Cortex of kidney (tissue), 1 donor: ENCODE results near the gene KIF9.
"Not testable (repeated sequence)": the region's sequence is repeated elsewhere in the genome, so short reads cannot be mapped to it uniquely, and the experiment has no call there.

Source experiments
- DNase-seq: peaks from one replicate; lab custom pipeline; 2025; lab: John Stamatoyannopoulos, UW

The KIF9 gene

DNA sequence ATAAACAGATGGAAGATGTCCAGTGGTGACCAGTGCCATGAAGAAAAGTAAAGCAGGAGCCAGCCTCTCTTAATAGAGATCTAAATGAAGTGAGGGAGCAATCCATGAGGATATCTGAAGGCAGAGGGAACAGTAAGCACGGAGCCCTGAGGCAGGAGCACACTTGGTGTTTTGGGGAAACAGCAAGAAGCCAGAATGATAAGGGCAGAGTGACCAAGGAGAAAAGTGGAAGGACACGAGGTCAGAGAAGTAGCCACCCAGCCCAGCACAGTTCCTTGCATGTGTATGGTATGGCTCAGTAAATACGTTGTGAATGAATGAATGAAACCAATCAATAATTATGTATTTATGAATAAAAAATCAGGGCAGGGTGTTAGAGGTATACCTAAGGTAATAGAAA, 11.8 kb upstream of the KIF9 start:
- DNase-seq = no peak

DNA sequence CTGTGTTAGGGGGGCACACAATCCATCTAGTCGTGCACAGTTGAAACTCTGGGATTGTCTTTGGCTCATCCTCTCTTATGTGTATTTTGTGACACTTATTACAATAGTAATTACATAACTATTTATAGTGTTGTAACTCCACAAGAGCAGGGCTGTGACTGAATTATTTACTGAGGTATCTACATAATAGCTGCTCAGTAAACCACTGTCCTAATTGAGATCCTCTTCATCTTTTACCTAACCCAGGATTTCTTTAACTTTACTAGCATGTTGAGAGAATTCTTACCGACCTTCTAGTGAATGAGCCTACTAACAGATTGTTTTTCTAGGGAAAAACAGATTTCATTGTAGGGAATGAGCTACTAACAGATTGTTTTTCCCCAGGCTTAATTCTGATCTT, 11.2 kb upstream of the KIF9 start:
- DNase-seq = no peak

DNA sequence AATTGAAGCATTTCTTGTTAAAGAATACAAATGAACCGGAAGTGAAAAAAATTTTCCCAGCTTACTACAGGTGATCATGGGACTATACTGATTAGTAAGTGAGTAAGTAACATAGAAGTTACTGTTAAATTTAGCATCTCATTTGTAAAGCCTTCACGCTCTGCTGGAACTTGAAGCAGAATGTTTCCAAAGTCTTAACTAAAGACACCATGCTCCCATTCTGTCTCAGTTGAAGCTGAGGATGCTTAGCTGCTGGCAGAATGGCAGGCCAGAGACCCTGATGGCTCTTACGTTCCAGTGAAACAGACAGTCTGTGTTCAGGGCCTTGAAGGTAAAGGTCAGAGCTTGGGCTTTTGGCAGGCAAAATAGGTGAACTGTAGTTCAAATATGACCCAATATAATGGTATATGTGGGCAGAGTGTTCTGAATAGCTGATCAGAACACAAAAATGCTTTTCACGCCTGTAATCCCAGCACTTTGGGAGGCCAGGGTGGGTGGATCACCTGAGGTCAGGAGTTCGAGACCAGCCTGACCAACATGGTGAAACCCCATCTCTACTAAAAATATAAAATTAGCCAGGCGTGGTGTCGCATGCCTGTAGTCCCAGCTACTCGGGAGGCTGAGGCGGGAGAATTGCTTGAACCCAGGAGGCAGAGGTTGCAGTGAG, 9.3 kb upstream of the KIF9 start:
- DNase-seq = not testable (repeated sequence)

DNA sequence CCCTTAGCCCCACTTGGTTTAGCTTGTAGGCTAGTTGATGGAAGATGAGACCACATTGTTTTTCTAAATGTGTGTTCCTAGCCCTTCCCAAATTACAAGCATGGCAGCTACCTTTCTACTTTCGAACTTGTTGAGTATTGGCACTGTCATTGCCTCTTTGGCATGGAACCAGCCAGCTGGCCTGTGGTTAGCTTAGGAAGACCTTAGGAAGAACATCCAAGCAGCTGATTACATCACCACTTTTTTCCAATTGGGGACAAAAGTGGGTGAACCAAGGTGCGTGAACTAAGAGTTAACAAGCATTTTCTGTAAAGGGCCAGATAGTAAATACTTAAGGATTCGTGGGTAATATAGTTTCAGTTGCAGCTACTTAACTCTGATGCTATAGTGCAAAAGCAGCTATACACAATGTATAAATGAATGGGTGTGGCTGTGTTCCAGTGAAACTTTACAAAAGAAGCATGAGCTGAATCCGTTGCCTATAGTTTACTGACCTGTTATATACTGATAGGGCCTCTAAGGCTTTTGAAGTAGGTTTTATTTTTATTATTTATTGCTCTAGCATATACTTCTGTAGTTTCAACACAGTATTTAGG, 8.7 kb upstream of the KIF9 start:
- DNase-seq = no peak

DNA sequence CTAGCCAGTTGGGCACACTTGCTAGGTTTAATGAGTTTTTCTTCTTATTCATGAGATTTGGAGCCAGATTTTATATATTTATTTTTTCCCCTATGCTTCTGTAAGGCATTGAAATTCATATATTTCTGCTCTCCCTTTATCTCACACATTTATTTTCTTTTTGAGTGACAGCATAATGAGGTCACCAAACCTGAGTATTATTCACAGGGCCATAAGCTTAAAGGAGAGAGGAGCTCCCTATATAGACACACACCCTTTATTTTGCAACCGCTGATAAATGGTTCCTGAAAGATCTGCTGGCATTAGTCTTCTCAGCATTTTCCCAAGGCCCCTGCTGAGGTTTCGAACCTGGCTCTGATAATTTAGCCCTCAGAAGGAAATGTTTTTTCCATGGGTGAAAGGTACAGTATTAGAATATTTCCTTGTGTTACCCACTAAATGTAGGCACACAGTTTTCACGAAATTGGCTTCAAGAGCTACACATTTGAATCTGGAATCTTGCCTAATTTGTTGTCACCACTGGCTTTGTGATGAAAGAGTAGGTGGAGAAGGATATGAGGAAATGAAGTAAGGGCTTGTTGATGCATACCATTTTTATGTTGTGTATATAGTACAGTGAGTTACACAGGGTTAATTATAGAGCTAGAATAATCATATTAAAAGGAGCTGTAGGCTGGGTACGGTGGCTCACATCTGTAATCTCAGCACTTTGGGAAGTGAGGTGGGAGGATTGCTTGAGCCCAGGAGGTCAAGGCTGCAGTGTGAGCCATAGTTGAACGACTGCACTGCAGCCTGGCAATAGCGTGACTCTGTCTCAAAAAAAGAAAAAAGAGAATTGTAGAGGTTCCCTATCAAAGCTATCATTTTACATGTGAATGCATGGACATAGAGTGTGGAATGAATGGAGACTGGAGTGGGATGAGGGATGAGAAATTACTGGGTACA, 6.6 kb upstream of the KIF9 start:
- no peak for DNase-seq

DNA sequence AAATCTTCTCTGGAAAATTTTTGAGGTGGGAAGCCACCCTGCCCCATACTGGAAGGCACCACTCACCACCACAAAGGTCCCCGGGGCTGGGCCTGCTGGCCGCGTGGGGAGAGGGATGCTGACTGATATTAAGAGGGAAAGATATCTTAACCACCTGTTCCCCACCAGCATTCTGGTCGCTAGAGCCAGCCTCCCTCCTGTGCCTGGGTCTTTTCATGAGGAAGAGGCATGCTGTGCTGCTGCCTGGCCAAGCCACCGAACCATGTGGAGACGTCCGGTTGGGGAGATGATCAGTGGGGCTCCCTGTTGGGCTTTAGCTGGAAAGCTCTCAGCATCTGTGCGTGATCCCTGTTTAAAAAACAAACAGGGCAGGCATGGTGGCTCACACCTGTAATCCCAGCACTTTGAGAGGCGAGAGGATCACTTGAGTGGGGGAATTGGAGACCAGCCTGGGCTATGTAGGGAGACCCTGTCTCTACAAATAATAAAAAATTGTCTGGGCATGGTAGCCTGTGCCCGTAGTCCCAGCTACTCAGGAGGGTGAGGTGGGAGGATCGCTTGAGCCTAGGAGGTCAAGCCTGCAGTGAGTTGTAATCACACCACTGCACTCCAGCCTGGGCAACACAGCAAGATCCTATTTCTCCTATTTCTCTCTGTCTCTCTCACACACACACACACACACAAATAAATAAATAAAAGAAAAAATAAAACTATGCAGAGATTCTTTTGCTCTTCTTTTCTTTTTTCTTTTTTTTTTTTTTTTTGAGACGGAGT, 1.2 kb upstream of the KIF9 start:
- DNase-seq = no peak

DNA sequence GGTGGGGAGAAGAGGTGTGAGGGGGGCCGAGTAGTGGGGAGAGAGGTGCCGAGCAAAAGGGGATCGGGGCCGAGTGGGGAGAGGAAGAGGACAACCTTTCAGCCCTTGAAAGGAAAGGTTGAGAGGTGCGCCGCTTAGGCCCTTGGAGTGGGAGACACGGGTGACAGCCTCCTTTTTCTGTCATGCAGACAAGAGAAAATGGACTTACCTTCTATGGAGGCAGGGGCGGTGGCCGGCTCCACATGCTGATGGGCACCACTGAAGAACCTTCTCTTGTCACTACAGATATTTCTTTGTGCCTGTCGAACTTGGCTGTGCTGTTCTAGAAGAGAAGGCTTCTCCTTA, 566 bp upstream of the KIF9 start:
- DNase-seq = no peak

DNA sequence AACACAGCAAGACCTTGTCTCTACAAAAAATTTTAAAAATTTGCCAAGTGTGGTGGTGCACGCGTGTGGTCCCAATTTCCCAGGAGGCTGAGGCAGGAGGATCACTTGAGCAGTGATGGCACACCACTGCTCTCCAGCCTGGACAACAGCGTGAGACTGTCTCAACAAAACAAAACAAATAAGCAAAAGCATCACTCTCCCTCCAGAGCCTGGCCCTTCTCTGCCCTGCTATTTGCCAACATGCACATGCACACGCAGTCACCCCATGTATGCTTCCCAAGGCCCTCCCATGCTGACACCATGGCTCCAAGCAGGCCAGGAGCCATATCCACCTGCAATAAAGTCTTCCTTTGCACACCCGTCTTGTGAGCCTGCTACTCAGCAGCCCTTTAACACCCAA, 2.1 kb downstream of the KIF9 start:
- no peak for DNase-seq

DNA sequence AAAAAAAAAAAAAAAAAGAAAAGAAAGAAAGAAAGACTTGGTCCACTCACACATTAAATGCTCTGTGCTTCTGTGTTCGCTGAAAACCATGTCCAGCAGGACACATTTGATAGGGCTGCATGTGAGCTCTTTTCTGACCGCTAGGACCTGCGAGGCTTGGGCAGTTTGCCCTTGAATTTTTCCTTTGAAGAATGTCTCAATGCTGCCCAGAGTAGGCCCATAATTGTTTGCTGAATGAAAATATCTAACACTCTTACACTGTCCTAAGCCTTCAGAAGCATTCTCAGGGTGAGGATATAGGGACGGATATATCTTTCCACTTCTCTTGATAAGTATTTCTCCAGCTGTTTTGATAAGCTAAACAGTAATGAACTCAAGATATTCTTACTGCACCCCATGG, 6.0 kb downstream of the KIF9 start:
- DNase-seq = no peak

DNA sequence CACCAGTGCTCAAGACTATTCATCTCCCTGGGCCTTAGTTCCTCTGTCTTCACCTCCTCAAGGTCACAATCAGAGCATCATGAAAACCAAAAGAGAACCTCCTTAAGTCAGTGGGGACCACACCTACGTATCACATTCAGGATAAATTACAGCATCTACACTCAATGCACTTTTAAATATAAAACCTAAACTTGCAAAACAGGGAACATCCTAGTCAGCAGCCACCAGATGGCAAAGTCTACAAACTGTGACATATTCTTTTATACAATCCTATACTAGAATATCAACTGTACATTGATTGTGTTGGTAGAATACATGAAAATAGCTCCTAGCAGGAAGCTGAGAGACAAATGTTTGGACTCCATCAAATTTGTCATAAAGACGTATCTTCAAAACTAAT, 7.9 kb downstream of the KIF9 start:
- DNase-seq = no peak

DNA sequence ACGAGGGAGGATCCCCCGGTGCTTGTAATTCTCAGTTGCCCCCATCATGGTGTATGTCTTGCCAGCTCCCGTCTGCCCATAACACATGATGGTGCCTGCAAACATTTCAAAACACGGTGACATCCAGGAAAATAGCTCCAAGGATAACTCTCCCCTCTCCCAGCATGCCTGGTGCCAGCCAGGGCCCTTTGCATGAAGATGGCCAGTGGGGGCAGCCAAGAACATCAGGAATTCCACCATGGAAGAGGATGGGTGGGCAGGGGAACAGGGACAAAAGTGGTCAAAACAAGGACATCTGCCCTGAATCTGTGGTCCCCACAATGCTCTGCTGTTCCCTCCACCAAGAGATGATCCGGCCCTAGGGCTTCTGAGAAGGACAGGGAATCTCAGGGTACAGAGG, 9.0 kb downstream of the KIF9 start:
- DNase-seq = no peak

DNA sequence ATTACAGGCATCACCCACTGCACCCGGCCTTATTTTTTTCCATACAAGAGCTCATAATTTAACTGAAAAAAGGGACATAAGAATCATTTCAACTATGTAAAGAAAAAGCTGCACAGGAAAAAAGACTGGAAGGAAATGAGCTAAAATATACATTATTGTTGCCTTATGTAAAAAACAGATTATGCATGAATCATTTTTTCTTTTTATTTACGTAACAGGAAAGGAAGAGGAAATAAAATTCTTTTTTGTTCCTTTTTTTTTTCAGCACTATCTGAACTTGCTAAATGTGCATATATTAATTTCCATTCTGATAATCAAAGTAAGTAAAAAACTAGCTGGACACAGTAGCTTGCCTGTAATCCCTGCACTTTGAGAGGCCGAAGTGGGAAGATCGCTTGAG, 12.1 kb downstream of the KIF9 start:
- no peak for DNase-seq

DNA sequence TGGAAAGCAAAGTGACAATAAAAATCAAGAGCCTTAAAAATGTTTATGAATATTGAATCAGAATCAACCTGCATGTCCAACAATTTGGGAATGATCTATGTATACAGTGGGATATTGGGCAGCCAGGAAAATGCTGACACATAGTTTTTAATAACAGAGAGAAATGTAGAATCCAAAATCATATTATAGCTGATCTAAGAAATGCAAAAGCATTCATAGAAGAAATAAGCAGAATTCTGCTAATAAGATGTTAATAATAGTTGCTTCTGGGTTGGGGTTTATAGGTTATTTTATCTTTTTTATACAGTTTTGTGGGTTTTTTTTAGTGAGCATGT, 15.1 kb downstream of the KIF9 start:
- DNase-seq = no peak

DNA sequence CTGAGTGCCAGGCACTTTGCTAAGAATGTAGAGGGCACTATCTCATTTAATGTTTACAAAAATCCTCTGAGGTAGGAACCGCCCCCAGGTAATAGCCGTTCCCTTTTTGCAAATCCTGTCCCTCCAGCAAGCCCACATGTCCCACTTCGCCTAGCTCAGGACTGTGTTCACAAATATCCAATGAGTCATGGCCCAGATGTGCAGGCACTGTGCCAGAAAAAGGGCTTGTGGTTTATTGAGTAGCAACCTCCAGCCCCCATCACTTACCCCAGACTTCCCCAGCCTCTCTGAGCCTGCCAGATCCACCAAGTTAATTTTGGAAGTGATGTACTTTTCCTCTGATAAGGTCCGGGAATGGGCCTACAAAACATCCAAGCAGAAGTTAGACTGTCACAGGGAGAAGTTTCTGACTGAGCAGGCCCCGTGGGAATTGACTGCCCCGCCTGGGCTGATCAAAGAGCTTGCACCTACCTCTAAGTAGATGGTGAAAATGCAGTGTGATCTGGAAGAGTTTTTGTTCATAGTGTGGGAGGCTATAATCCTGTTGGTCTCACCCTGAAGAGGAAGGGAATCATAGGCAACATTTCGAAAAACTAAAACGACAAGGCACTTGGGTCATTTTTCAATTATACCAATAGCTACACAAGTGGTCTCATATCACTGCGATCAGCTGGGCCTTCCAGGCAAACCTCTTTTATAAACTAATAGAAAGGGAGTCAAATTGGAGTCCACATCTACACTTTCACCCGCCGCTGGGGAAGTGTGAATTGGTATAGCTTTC, 15.7 kb downstream of the KIF9 start:
- no peak for DNase-seq

DNA sequence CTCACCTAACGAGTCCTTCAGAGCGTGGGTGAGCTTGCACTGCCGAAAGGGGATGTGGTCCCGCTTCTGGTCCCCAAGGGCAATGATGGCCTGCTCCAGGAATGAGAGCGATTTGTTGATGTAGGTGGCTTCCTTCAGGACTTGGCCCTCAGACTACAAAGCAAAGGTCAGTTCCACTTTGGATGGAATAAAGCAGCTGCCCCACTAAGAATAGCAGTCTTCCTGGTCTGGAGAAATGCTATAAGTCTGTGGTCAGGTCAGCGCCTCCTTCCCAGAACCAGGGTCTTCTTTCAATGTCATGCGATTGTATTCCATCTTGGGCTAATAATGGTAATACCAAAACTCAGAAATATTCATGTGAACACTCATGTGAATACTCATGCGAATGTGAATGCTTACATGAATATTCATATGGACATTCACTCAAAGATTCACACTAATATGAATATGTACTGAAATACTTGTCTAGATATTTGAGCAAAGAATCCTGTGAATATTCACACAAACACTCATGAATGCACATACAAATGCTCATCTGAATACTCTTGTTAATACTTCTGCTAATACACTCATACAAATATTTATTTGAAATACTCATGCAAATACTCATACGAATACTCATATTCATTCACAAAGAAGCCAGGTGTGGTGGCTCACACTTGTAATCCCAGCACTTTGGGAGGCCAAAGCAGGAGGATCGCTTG, 16.7 kb downstream of the KIF9 start:
- no peak for DNase-seq

DNA sequence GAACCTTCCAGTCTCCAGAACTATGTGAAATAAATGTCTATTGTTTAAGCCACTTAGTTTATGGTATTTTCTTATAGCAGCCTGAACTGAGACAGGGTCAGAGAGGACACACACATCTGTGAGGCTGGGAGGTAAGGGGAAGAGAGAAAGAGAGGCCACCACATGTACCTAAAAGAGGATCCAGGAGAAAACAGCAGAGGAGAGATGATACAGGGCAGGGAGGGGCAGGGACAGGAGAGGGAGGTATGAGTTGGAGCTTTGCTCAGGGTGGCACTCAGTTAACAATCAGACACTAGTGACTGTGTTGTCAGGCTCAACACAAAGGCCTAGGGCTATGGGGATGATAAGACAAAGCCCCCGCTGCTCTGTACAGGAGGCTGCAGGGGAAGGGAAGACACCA, 17.6 kb downstream of the KIF9 start:
- DNase-seq = no peak

DNA sequence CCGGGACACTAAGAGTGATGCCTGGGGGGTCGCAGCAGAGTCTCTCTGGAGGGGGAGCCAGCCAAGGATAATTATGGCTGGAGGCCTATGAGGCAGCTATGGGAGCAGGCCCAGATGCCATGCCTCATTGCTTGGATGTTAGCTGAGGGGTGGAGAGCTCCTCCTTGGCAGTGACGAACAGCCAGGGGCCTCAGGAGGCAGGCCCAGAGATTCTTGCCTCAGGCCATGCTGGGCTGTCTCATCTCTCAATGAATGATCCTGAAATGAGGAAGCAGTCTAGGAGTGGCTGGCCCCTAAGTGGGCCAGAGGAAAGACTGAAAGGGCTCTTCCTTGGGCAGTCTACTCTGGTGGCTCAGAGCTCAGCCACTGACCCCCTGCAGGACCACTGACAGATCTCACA, 21.3 kb downstream of the KIF9 start:
- DNase-seq = no peak

DNA sequence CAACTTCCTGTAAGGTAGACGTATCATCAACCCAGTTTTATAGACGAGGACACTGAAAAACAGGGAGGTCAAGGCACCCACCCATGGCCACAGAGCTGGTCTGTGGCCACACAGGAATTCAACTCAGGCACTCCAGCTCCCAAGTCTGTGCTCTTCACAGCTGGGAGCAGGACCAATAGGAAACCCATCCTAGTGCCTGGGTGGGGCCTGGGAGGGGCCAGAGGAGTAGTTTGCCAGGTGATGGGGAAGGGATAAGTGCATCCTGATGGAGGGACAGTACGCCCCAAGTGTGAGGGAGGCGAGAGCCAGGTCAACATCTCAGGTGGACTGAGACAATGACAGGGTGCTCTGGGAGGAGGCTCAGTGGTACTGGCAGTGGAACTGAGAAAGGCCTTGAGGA, 22.0 kb downstream of the KIF9 start:
- no peak for DNase-seq

DNA sequence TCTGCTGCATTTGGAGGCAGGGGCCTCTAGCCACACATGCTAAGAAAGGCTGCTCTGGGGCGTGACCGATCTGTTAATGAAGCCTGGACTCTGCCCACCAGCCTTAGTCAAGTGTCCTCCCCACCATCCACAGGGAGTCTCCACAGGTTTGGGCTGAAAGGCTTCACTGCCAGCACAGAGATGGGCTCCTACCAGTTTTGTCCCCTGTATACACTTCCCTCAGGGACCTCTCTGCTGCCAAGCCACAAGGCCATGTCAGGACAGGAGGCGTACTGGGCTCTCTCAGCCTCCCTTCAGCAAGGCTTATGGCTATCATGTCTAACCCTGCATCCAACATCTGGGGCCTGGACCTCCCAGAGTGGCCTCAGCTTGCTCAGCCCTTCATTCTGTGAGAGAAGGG, 23.5 kb downstream of the KIF9 start:
- no peak for DNase-seq

DNA sequence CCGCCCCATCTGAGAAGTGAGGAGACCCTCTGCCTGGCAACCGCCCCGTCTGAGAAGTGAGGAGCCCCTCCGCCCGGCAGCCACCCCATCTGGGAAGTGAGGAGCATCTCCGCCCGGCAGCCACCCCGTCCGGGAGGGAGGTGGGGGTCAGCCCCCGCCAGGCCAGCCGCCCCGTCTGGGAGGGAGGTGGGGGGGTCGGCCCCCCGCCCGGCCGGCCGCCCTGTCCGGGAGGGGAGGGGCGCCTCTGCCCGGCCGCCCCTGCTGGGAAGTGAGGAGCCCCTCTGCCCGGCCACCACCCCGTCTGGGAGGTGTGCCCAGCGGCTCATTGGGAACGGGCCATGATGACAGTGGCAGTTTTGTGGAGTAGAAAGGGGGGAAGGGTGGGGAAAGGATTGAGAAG, 26.3 kb downstream of the KIF9 start:
- not testable (repeated sequence) for DNase-seq

DNA sequence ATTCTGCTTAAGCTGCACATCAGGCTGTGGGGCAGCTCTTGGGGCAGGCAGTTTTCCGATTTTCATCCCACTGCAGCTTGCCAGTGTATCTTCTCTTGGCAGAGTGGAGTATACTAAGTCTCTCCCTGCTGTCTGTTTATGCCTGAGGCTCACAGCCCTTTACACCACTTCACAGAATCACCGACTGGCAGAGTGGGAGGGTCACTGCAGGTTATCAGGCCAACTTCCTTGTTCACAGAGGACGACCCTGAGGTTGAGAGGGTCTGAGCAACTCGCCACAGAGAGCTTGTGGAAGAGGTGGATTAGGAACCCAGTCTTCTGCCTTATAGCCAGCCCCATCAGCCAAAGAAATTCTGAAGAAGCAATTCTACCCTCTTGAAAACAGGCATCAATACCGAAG, 30.9 kb downstream of the KIF9 start:
- DNase-seq = no peak
